ENCODE data around the gene SLC25A28. TPM values are rescaled to one million over a fixed set of nuclear protein-coding genes. Genes with fewer than 3 reads are reported as not detected.

The SLC25A28 gene, protein sequence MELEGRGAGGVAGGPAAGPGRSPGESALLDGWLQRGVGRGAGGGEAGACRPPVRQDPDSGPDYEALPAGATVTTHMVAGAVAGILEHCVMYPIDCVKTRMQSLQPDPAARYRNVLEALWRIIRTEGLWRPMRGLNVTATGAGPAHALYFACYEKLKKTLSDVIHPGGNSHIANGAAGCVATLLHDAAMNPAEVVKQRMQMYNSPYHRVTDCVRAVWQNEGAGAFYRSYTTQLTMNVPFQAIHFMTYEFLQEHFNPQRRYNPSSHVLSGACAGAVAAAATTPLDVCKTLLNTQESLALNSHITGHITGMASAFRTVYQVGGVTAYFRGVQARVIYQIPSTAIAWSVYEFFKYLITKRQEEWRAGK
- polyA plus RNA-seq (ENCODE audit: insufficient read length in 4 of 4), result 10 to 100 TPM; 37.5 to 48.6 (median 42.6) TPM

- DNase-seq (ENCODE audit: low read depth in 4 of 4, low spot score in 3 of 4), result peak; percentile 99
These were observed at the start of gene SLC25A28 for GRCh38 chr10:99619851-99620710. SLC25A28 (minus strand) TSS chr10:99620439; CDS start chr10:99620335, 104 bp downstream.

DNA sequence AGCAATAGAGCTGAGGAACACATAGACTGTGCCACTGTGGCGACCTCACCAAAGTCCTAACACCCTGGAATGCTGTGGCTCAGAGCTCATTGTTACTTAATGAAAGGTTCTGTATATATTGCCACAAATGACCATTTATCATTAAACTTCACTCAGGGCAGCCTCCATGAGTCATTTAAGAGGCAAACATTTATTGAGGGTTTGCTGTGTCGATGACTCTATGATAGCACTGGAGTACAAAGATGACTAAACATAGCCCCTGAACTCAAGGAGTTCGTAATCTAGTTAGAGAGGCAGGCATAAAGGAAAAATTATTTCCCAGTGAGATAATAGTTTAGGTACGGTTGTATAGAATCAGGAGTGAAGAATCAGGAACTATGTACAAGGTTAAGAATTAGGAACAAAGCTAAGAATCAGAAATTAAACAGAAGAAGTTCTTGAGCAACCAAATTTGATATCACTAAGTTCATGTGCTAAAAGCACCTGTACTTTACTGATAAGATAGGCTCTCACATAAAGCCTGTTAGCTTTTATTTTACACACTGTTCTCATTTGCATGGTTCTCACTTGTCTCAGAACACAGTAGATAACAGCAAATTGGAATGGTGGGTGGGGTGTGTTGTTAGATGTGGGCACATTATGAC is 47.0 kb upstream of the SLC25A28 start:
- DNase-seq (ENCODE audit: low read depth in 4 of 4, low spot score in 3 of 4), result no peak

DNA sequence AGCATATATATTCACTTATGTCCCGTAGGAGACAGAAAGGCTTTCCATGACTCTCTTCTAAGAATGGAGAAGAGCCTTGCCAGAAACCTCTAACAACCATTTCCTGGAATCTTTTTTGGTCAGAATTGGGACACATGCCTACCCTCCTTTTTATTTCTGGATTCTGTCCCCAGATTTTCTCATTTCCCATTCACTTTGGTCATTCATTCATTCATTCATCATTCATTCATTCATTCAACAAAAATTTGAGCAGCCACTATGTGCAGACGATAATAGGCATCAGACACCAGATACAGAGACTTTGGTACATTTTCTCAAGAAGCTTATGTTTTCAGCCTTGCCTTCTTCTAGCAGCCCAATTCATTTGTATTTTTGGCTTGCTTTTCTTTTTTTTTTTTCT is 45.1 kb upstream of the SLC25A28 start:
- DNase-seq (ENCODE audit: low read depth in 4 of 4, low spot score in 3 of 4), result no peak

GRCh38 chr10:99661377-99661763 is 41.1 kb upstream of the SLC25A28 start:
- DNase-seq (ENCODE audit: low read depth in 4 of 4, low spot score in 3 of 4), result no peak

DNA sequence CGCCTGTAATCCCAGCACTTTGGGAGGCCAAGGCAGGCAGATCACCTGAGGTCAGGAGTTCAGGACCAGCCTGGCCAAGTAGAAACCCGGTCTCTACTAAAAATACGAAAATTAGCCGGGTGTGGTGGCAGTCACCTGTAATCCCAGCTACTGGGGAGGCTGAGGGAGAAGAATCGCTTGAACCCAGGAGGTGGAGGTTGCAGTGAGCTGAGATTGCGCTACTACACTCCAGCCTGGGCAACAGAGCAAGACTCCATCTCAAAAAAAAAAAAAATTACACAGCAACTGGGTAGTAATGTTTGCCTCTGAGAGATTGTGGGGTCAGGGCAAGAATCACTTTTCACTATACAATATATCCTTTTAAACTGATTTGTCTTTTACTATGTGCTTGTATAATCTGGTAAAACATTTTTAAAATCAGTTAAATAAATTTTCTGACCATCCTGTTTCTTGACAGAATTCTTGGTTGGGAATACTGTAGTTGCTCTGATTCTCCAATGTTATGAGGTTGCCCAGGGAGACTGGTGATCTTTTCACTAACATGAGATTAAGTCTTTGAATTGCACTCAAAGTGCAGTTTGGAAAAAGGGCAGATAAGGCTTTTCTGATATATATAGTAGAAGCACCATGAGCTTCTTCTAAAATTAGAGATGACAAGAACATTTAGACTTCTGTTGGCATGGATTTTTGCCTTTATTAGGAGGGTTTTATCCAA is 40.6 kb upstream of the SLC25A28 start:
- no peak for DNase-seq (ENCODE audit: low read depth in 4 of 4, low spot score in 3 of 4)

DNA sequence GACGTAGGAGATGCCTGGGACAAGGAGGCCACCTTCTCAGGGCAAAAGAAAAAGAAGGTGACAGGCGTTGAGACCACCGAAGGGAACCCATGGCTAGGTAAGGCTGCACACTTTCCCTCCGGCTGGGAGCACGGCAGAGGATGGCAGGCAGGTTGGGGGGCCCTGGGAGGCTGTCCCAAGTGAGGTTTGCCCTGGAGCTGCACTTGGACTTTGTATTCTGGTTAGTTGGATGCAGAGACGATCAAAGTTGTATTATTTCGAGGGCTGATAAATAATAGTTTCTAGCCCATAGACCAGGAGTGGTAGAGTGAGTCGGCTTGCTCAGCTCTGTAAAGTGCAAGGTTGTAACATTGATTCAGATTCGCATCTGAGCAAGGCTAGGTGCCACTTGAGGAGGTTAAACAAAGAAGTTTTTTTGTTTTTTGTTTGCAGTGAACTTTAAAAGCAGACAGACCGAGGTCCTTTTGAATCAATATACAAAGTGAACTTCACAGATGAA is 39.7 kb upstream of the SLC25A28 start:
- no peak for DNase-seq (ENCODE audit: low read depth in 4 of 4, low spot score in 3 of 4)

DNA sequence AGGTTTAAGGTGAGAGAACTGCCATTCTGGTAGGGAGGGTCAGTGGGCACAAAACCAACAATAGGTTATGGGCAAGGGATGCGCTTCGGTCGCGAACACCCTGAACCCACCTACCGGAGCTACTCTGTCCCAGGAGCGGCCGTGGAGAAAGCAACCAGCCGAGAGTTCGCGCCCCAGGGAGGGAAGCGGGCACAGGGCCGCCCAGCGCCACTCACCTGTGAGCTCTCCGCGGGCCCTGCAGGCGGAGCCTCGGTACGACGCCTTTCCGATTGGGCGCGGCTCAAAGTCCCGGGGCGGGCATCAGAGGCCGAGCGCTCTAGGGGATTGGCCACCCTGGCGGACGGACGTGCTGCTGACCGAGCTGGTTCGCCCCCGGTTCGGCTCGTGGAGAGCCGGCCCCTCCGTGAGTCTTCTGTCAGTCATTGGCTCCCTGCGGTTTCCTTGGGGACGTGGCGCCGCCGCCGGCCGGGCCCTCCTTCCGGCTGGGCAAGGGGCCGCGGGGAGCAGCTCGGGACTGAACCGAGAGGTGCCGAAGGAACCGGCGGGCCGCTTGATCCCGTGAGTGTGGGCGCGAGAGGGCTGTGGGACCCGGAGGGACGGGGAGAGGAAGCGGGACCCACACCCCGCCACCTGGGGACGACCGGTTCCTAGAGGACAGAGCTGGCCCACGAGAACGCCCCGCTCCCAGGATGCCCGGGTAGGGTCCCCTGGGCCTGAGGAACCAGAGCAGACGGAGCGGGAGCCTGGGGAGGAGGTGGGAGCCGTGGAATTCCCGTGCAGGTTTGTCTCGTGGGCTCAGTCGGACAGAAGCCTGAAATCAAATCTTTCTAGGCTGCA is 39.0 kb upstream of the SLC25A28 start, which contains the start of gene ENTPD7:
Gene ENTPD7 (plus strand): TSS at position 479 of the 837 bp plus-strand sequence. CDS start 448 bp downstream, outside the sequence.
- DNase-seq (ENCODE audit: low read depth in 4 of 4, low spot score in 3 of 4), result peak; percentile 77 to 88 (median 84)

GRCh38 chr10:99658622-99659030 is 38.4 kb upstream of the SLC25A28 start:
- no peak for DNase-seq (ENCODE audit: low read depth in 4 of 4, low spot score in 3 of 4)

DNA sequence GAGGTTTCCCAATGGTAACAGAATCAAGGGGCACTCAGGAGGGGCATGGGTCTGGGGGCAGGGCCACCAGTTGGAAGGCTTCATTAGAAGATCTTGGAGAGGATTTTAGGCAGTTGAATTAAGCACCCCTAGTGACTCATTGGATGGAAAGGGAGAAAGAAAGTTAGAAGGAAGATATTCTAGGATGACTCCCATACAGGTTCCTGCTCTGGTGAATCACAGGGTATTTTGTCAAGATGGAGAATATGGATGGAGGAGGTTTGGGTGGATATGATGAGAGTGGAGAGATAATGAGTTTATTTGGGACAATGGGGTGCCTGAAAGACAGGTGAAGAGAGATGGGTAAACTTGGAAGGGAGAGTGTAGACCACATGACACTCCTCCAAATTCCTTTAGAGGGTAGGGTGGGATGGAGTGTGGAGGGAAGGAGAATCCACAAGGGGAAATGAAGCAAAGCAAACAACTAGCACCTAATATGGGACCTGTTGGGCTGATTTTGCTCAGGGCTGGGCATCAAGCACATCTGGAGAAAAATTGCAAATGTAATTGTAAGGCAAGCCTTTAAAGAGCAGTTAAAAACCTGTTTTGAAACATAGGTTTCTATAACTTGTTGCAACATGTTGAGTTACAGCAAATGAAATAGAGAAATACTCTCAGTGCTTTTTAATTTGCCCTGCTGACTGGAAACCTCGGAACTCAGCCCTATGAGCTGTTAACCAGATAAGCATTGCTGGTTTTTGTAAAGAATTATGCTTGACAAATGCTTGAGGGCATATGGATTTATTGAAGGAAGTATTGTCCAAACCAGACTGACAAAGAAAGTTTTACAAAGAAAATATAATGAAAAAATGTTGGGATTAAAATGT is 36.2 kb upstream of the SLC25A28 start:
- no peak for DNase-seq (ENCODE audit: low read depth in 4 of 4, low spot score in 3 of 4)

GRCh38 chr10:99654390-99655175 is 34.3 kb upstream of the SLC25A28 start:
- no peak for DNase-seq (ENCODE audit: low read depth in 4 of 4, low spot score in 3 of 4)

- no peak for DNase-seq (ENCODE audit: low read depth in 4 of 4, low spot score in 3 of 4)
These were observed 32.7 kb upstream of the SLC25A28 start for GRCh38 chr10:99652800-99653390.

DNA sequence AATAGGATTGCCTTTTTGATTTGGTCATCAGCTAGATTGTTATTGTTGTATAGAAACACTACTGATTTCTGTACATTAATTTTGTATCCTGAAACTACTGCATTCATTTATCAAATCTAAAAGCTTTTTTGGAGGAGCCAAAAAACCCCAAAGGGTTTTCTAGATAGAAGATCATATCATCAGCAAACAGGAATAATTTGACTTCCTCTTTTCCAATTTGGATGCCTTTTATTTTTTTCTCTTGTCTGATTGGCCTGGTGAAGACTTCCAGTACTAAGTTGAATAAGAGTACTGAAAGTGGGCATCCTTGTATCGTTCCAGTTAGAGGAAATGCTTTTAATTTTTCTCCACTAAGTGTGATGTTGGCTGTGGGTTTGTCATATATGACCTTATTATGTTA is 28.5 kb upstream of the SLC25A28 start:
- DNase-seq (ENCODE audit: low read depth in 4 of 4, low spot score in 3 of 4), result no peak

DNA sequence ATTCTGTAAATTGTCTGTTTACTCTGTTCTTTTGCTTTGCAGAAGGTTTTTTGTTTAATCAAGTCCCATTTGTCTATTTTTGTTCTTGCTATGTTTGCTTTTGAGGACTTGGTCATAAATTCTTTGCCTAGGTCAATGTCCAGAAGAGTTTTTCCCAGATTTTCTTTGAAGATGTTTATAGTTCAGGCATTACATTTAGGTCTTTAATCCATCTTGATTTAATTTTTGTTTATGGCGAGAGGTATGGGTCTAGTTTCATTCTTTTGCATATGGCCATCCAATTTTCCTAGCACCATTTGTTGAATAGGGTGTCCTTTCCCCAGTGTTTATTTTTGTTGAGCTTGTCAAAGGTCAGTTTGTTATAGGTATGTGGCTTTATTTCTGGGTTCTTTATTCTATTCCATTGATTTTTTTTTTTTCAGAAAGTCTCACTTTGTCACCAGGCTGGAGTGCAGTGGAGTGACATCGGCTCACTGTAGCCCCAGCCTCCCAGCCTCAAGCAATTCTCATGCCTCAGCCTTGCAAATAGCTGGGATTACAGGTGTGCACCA is 27.4 kb upstream of the SLC25A28 start:
- DNase-seq (ENCODE audit: low read depth in 4 of 4, low spot score in 3 of 4), result no peak

GRCh38 chr10:99633832-99634231 is 13.6 kb upstream of the SLC25A28 start:
- no peak for DNase-seq (ENCODE audit: low read depth in 4 of 4, low spot score in 3 of 4)

DNA sequence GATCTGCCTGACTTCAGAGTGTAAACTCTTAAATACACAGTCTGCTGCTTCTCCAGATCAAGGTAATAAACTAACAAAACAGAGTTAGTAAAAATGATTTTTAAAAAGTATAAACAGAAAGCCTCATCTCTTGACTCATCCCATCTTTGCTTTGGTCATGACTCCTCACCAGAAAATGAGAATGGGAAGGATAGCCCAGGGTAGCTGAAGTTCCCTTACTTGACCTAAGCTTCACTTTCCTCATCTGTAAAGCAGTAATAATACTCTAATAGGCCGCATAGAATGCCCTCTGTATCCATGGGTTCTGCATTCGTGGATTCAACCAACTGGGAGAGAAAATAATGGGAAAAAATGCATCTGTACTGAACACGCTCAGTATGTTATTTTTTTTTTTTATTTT is 11.3 kb upstream of the SLC25A28 start:
- no peak for DNase-seq (ENCODE audit: low read depth in 4 of 4, low spot score in 3 of 4)

GRCh38 chr10:99630991-99631390 is 10.8 kb upstream of the SLC25A28 start:
- no peak for DNase-seq (ENCODE audit: low read depth in 4 of 4, low spot score in 3 of 4)

DNA sequence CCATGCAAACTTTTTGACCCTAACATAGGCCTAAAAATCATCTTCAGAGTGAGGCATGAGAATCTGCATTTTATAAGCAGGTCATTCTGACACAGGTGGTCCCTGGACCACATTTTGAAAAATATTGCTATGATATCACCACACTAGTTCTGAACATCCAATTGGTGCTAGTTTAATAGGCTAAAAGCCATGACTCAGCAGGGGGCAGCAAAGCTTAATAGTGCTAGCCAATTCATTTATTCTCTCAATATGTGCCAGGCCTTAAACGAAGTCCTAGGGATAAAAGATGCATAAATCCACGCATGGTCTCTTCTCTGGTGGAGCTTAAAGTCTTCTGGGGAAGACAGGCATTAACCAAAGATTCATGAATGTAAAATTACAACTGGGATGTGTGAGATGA is 10.2 kb upstream of the SLC25A28 start:
- no peak for DNase-seq (ENCODE audit: low read depth in 4 of 4, low spot score in 3 of 4)
